IMR-90 (cell line): Measurements from ENCODE around the gene SLC25A17. TPM values are rescaled to one million over a fixed set of nuclear protein-coding genes. Genes with fewer than 3 reads are reported as not detected.

Experiments used
- ATAC-seq: fragments of 200-7000 bp; cut with Tn5 transposase; 2 replicates; pipeline ENCODE4 v1.9.1; 2020; ENCODE audit warnings: low read depth, mild to moderate bottlenecking, moderate library complexity
- BruUV-seq: library from RNA; stranded (reverse); fragments of 400-500 nt; replicated peaks from 2 replicates; lab custom pipeline; 2021; lab: Mats Ljungman, UMichigan
- CTCF ChIA-PET: fragments of 300-600 bp; formaldehyde crosslinking; extraction: SDS; loops from one replicate; lab custom pipeline; 2021; ENCODE audit warnings: antibody characterized with exemption; lab: Yijun Ruan, JAX
- POLR2A ChIA-PET: fragments of 300-600 bp; sonication (Branson Sonifier 250); formaldehyde crosslinking; loops from one replicate; lab custom pipeline; 2022; ENCODE audit warnings: antibody characterized with exemption; ENCODE audit not compliant: unreplicated experiment; lab: Charles Lee
- DNase-seq: peaks from one replicate; pipeline ENCODE4 v3.0.0; 2013
- H2AFZ ChIP-seq: replicated peaks from 2 replicates; pipeline ENCODE3; 2013; ENCODE audit warnings: low read length, mild to moderate bottlenecking; ENCODE audit not compliant: poor library complexity
- H2AK5ac ChIP-seq: 2 replicates; pipeline ENCODE4 v1.6.1; 2013; ENCODE audit warnings: low read depth, low read length, inconsistent platforms
- H2AK9ac ChIP-seq: replicated peaks from 2 replicates; pipeline ENCODE3; 2013; ENCODE audit warnings: mild to moderate bottlenecking, low read depth, low read length, moderate library complexity; ENCODE audit not compliant: poor library complexity
- H2BK120ac ChIP-seq: 2 replicates; pipeline ENCODE4 v1.6.1; 2013; ENCODE audit warnings: low read depth, low read length, inconsistent platforms
- H2BK15ac ChIP-seq: 3 replicates; pipeline ENCODE4 v1.6.1; 2013; ENCODE audit warnings: low read depth, low read length, inconsistent platforms
- H2BK20ac ChIP-seq: 2 replicates; pipeline ENCODE4 v1.6.1; 2013; ENCODE audit warnings: low read depth, mild to moderate bottlenecking, inconsistent platforms, low read length, moderate library complexity
- H2BK5ac ChIP-seq: 2 replicates; pipeline ENCODE4 v1.6.1; 2013; ENCODE audit warnings: mild to moderate bottlenecking, low read depth, low read length, inconsistent platforms; ENCODE audit not compliant: poor library complexity, severe bottlenecking
- H3K14ac ChIP-seq: replicated peaks from 2 replicates; pipeline ENCODE4 v1.6.1; 2013; ENCODE audit warnings: low read depth, low read length, inconsistent platforms
- H3K18ac ChIP-seq: 2 replicates; pipeline ENCODE4 v1.6.1; 2013; ENCODE audit warnings: low read depth, low read length, control low read depth
- H3K23ac ChIP-seq: 2 replicates; pipeline ENCODE4 v1.6.1; 2013; ENCODE audit warnings: low read depth, low read length, inconsistent platforms
- H3K27ac ChIP-seq: 2 replicates; pipeline ENCODE4 v1.5.1; 2013; ENCODE audit warnings: mild to moderate bottlenecking, control low read depth, low read length; ENCODE audit not compliant: insufficient read depth
- H3K27me3 ChIP-seq: 2 replicates; pipeline ENCODE4 v1.6.1; 2013; ENCODE audit warnings: low read length; ENCODE audit not compliant: control insufficient read depth, insufficient read depth
- H3K36me3 ChIP-seq: 2 replicates; pipeline ENCODE4 v1.6.1; 2013; ENCODE audit warnings: low read length, mixed read lengths; ENCODE audit not compliant: control insufficient read depth, insufficient read depth
- H3K4ac ChIP-seq: 2 replicates; pipeline ENCODE4 v1.6.1; 2013; ENCODE audit warnings: low read depth, low read length, inconsistent platforms
- H3K4me1 ChIP-seq: 2 replicates; pipeline ENCODE4 v1.6.1; 2013; ENCODE audit warnings: low read length, mixed read lengths; ENCODE audit not compliant: control insufficient read depth, insufficient read depth
- H3K4me2 ChIP-seq: 2 replicates; pipeline ENCODE4 v1.6.1; 2013; ENCODE audit warnings: low read depth, mild to moderate bottlenecking, control low read depth, low read length, moderate library complexity
- H3K4me3 ChIP-seq: 2 replicates; pipeline ENCODE4 v1.5.1; 2013; ENCODE audit warnings: low read depth, mild to moderate bottlenecking, control low read depth, low read length, moderate library complexity; ENCODE audit not compliant: insufficient read depth
- H3K56ac ChIP-seq: 2 replicates; pipeline ENCODE4 v1.6.1; 2013; ENCODE audit warnings: low read length, inconsistent platforms; ENCODE audit not compliant: insufficient read depth; ENCODE audit errors: extremely low read depth
- H3K79me1 ChIP-seq, 2 experiments: 2 replicates each; pipeline ENCODE4 v1.6.1; 2013; ENCODE audit warnings: low read length in 2 of 2, inconsistent platforms in 1 of 2, low read depth in 1 of 2
- H3K9ac ChIP-seq: 2 replicates; pipeline ENCODE4 v1.6.1; 2013; ENCODE audit warnings: low read depth, low read length, control low read depth
- H3K9me1 ChIP-seq: 2 replicates; pipeline ENCODE4 v1.6.1; 2013; ENCODE audit warnings: low read length, inconsistent platforms; ENCODE audit not compliant: insufficient read depth
- H3K9me3 ChIP-seq: 2 replicates; pipeline ENCODE4 v1.6.1; 2013; ENCODE audit warnings: low read length; ENCODE audit not compliant: control insufficient read depth, insufficient read depth
- H4K20me1 ChIP-seq: 2 replicates; pipeline ENCODE4 v1.6.1; 2013; ENCODE audit warnings: low read length, inconsistent platforms; ENCODE audit not compliant: insufficient read depth
- H4K5ac ChIP-seq: 2 replicates; pipeline ENCODE4 v1.6.1; 2013; ENCODE audit warnings: mild to moderate bottlenecking, low read depth, low read length, control low read depth
- H4K8ac ChIP-seq, 2 experiments: 2 replicates each; pipeline ENCODE4 v1.6.1; 2013; ENCODE audit warnings: low read depth in 2 of 2, low read length in 2 of 2, control low read depth in 1 of 2, inconsistent platforms in 1 of 2
- H4K91ac ChIP-seq: 2 replicates; pipeline ENCODE4 v1.6.1; 2013; ENCODE audit warnings: low read depth, low read length, inconsistent platforms; ENCODE audit not compliant: insufficient read depth
- BHLHE40 ChIP-seq: fragments of 150-350 bp; IDR thresholded peaks from 2 replicates; pipeline ENCODE4 v1.6.1; 2016; ENCODE audit warnings: mild to moderate bottlenecking, low read depth, low read length
- CEBPB ChIP-seq: IDR thresholded peaks from 2 replicates; pipeline ENCODE4 v1.6.1; 2012; ENCODE audit warnings: low read depth, low read length, improper control_type of control experiment
- CHD1 ChIP-seq: IDR thresholded peaks from 2 replicates; pipeline ENCODE4 v1.6.1; 2012; ENCODE audit warnings: low read depth, low read length, improper control_type of control experiment
- FOS ChIP-seq: fragments of 150-350 bp; IDR thresholded peaks from 2 replicates; pipeline ENCODE4 v1.6.1; 2016; ENCODE audit warnings: low read depth, low read length
- MAFK ChIP-seq: IDR thresholded peaks from 2 replicates; pipeline ENCODE4 v1.6.1; 2012; ENCODE audit warnings: low read depth, low read length, improper control_type of control experiment
- MAZ ChIP-seq: IDR thresholded peaks from 2 replicates; pipeline ENCODE4 v1.6.1; 2012; ENCODE audit warnings: low read depth, mild to moderate bottlenecking, low read length, improper control_type of control experiment, moderate library complexity, borderline replicate concordance
- MXI1 ChIP-seq: IDR thresholded peaks from 2 replicates; pipeline ENCODE4 v1.6.1; 2012; ENCODE audit warnings: low read depth, mild to moderate bottlenecking, low read length, moderate library complexity, borderline replicate concordance
- NFE2L2 ChIP-seq: fragments of 150-350 bp; IDR thresholded peaks from 2 replicates; pipeline ENCODE4 v1.6.1; 2016; ENCODE audit warnings: low read depth, mild to moderate bottlenecking, low read length
- RAD21 ChIP-seq: IDR thresholded peaks from 2 replicates; pipeline ENCODE4 v1.6.1; 2012; ENCODE audit warnings: low read length, improper control_type of control experiment
- RFX5 ChIP-seq: IDR thresholded peaks from 2 replicates; pipeline ENCODE4 v1.8.0; 2012; ENCODE audit warnings: low read depth, mild to moderate bottlenecking, low read length, moderate library complexity
- SMC3 ChIP-seq: fragments of 150-350 bp; IDR thresholded peaks from 2 replicates; pipeline ENCODE4 v1.6.1; 2016; ENCODE audit warnings: low read depth, mild to moderate bottlenecking, antibody characterized with exemption, low read length, moderate library complexity
- WGBS, 2 experiments: methylation state at CpG; one replicate each; pipeline versions ENCODE4 v1.1.5 to v1.1.7; 2013; ENCODE audit warnings: missing lambda C conversion rate in 2 of 2; ENCODE audit not compliant: insufficient read length in 1 of 2; ENCODE audit errors: extremely low coverage in 2 of 2; 5-methylcytosine and 5-hydroxymethylcytosine counted together
- dilution Hi-C: fragments of 300-500 bp; cut with HindIII; formaldehyde crosslinking; loops from one replicate; pipeline ENCODE4 v1.14.3; 2018; ENCODE audit warnings: low sequenced_read_pairs; ENCODE audit not compliant: unreplicated experiment
- in situ Hi-C: fragments of 300-500 bp; cut with MboI; formaldehyde crosslinking; loops from 3 replicates; pipeline ENCODE4 v1.14.3; 2019; ENCODE audit warnings: low sequenced_read_pairs, inconsistent platforms, mixed read lengths
- intact Hi-C: fragments of 100-400 bp; cut with micrococcal nuclease; formaldehyde crosslinking; loops from 2 replicates; pipeline ENCODE4 v1.10.0; 2022
- polyA plus RNA-seq, 3 experiments: library from polyadenylated mRNA; depleted of rRNA; stranded (reverse); fragments of >200 nt; gene quantifications; 2 replicates each; pipeline ENCODE4 v1.2.3, GENCODE V29; 2012; ENCODE audit warnings: low replicate concordance in 1 of 3
- total RNA-seq: library from RNA; depleted of rRNA; stranded (reverse); fragments of >200 nt; gene quantifications from 2 replicates; pipeline ENCODE4 v1.2.3, GENCODE V29; 2012
- TF ChIP-seq, protein P1 (sequence below): conservative IDR thresholded peaks from 2 replicates; pipeline ENCODE4 v1.5.1; 2012; ENCODE audit warnings: mild to moderate bottlenecking, low read depth, low read length, improper control_type of control experiment
- TF ChIP-seq, protein P2 (sequence below): fragments of 150-350 bp; IDR thresholded peaks from 2 replicates; pipeline ENCODE4 v1.6.1; 2017; ENCODE audit warnings: mild to moderate bottlenecking, antibody characterized with exemption, low read length, low read depth

SLC25A17 gene
- total and polyA plus RNA-seq, 2 of the 4 experiments (the other 2 are of a cell fraction) = 19.6 to 36.0 TPM

DNA sequence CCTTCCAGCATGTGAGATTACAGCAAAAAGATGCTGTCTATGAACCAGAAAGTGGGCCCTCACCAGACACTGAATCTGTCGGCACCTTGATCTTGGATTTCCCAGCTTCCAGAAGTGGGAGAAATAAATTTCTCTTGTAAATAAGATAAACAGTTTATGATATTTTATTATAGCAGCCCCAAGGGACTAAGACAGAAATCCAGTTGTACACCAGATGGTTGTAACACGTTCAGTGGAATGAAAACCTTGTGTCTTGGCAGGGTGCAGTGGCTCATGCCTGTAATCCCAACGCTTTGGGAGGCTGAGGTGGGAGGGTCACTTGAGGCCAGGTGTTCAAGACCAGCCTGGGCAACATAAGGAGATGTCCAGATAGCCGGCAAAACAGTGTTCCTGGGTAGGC lies 78.0 kb downstream of the SLC25A17 start:
- dilution Hi-C loops = no loop called here

More for the DNA sequence above, 78.0 kb downstream of the SLC25A17 start:
- intact Hi-C loops = no loop called here
- H3K27ac ChIP-seq = no peak overlapping the region
- TF ChIP-seq, protein P1, sequence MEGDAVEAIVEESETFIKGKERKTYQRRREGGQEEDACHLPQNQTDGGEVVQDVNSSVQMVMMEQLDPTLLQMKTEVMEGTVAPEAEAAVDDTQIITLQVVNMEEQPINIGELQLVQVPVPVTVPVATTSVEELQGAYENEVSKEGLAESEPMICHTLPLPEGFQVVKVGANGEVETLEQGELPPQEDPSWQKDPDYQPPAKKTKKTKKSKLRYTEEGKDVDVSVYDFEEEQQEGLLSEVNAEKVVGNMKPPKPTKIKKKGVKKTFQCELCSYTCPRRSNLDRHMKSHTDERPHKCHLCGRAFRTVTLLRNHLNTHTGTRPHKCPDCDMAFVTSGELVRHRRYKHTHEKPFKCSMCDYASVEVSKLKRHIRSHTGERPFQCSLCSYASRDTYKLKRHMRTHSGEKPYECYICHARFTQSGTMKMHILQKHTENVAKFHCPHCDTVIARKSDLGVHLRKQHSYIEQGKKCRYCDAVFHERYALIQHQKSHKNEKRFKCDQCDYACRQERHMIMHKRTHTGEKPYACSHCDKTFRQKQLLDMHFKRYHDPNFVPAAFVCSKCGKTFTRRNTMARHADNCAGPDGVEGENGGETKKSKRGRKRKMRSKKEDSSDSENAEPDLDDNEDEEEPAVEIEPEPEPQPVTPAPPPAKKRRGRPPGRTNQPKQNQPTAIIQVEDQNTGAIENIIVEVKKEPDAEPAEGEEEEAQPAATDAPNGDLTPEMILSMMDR = no peak
- TF ChIP-seq MAZ = no peak
- no peak for TF ChIP-seq NFE2L2
- TF ChIP-seq FOS = no peak
- TF ChIP-seq RFX5 = no peak
- TF ChIP-seq MAFK = no peak
- no peak for TF ChIP-seq SMC3
- TF ChIP-seq BHLHE40 = no peak
- TF ChIP-seq CEBPB = no peak
- TF ChIP-seq RAD21 = no peak
- TF ChIP-seq, protein P2, sequence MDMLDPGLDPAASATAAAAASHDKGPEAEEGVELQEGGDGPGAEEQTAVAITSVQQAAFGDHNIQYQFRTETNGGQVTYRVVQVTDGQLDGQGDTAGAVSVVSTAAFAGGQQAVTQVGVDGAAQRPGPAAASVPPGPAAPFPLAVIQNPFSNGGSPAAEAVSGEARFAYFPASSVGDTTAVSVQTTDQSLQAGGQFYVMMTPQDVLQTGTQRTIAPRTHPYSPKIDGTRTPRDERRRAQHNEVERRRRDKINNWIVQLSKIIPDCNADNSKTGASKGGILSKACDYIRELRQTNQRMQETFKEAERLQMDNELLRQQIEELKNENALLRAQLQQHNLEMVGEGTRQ = no peak
- no peak for TF ChIP-seq MXI1
- no peak for TF ChIP-seq CHD1
- no peaks in the 10 kb centered on the region for H3K9me3 ChIP-seq
- H3K4me3 ChIP-seq = no peak overlapping the region
- POLR2A ChIA-PET = no interaction called here
- H3K4me1 ChIP-seq = no peaks in the 10 kb centered on the region
- no peaks in the 10 kb centered on the region for H3K9me1 ChIP-seq
- no peak overlapping the region for H2BK120ac ChIP-seq
- no peak overlapping the region for H4K5ac ChIP-seq
- no peak overlapping the region for H4K8ac ChIP-seq
- no peak overlapping the region for H2BK20ac ChIP-seq
- no peak overlapping the region for H2BK15ac ChIP-seq
- no TSS peak for BruUV-seq
- in situ Hi-C loops = no loop called here
- 57% methylated on average over 1 of the region's 4 CpGs; no CpG with 5 or more reads in 1 of the 2 experiments for WGBS, 2 experiments
- no peak overlapping the region for H3K56ac ChIP-seq
- H3K9ac ChIP-seq = no peak overlapping the region
- no peak for DNase-seq
- no peak overlapping the region for H4K91ac ChIP-seq
- H2AFZ ChIP-seq = no peak overlapping the region
- H3K27me3 ChIP-seq = no peaks in the 10 kb centered on the region; the same call in 1 of the 2 replicates
- no peaks in the 10 kb centered on the region for H3K36me3 ChIP-seq
- no peak overlapping the region for H2BK5ac ChIP-seq
- no peak for ATAC-seq
- CTCF ChIA-PET = no interaction called here
- H3K4me2 ChIP-seq = no peak overlapping the region
- H4K20me1 ChIP-seq = no peaks in the 10 kb centered on the region
- H3K23ac ChIP-seq = no peak overlapping the region
- no peak overlapping the region for H2AK5ac ChIP-seq
- no peak overlapping the region for H3K14ac ChIP-seq
- no peaks in the 10 kb centered on the region for H3K79me1 ChIP-seq
- H2AK9ac ChIP-seq = no peak overlapping the region
- H3K4ac ChIP-seq = no peak overlapping the region
- no peak overlapping the region; the same call in 1 of the 2 replicates for H3K18ac ChIP-seq
